ENCODE measurements around the gene DCTN2.

The DCTN2 gene

GRCh38 chr12:57550641-57551549 is 3.9 kb upstream of the DCTN2 start:
- DNase-seq (ENCODE audit: low read depth in 4 of 4, low spot score in 1 of 4): no peak

GRCh38 chr12:57549909-57550640 is 3.1 kb upstream of the DCTN2 start, which contains the start of gene KIF5A:
Gene KIF5A, plus strand, starts transcription at chr12:57550044. Its CDS starts 228 bp downstream, at chr12:57550272.
- peak in 3 of 4 experiments; percentile 23 to 42 (median 26) for DNase-seq (ENCODE audit: low read depth in 4 of 4, low spot score in 1 of 4)

GRCh38 chr12:57549203-57549908 is 2.4 kb upstream of the DCTN2 start:
- no peak for DNase-seq (ENCODE audit: low read depth in 4 of 4, low spot score in 1 of 4)

- no peak for DNase-seq (ENCODE audit: low read depth in 4 of 4, low spot score in 1 of 4)
Observed at GRCh38 chr12:57548488-57548887, 1.5 kb upstream of the DCTN2 start.

GRCh38 chr12:57548013-57548315 is 972 bp upstream of the DCTN2 start:
- DNase-seq (ENCODE audit: low read depth in 4 of 4, low spot score in 1 of 4): no peak

GRCh38 chr12:57547288-57548012 is 458 bp upstream of the DCTN2 start:
- DNase-seq (ENCODE audit: low read depth in 4 of 4, low spot score in 1 of 4): no peak

GRCh38 chr12:57545809-57546437 is 1.1 kb downstream of the DCTN2 start:
- peak in 1 of 4 experiments; percentile 21 for DNase-seq (ENCODE audit: low read depth in 4 of 4, low spot score in 1 of 4)

- no peak for DNase-seq (ENCODE audit: low read depth in 4 of 4, low spot score in 1 of 4)
Observed at GRCh38 chr12:57543581-57543980, 3.4 kb downstream of the DCTN2 start.

- DNase-seq (ENCODE audit: low read depth in 4 of 4, low spot score in 1 of 4): no peak
Observed at GRCh38 chr12:57541717-57542116, 5.3 kb downstream of the DCTN2 start.

- DNase-seq (ENCODE audit: low read depth in 4 of 4, low spot score in 1 of 4): no peak
Observed at GRCh38 chr12:57541001-57541400, 6.0 kb downstream of the DCTN2 start.

GRCh38 chr12:57539134-57539768 is 7.7 kb downstream of the DCTN2 start:
- no peak for DNase-seq (ENCODE audit: low read depth in 4 of 4, low spot score in 1 of 4)

GRCh38 chr12:57536597-57536942 is 10.4 kb downstream of the DCTN2 start:
- no peak for DNase-seq (ENCODE audit: low read depth in 4 of 4, low spot score in 1 of 4)

GRCh38 chr12:57535764-57536596 is 11.0 kb downstream of the DCTN2 start:
- no peak for DNase-seq (ENCODE audit: low read depth in 4 of 4, low spot score in 1 of 4)

GRCh38 chr12:57534991-57535543 is 11.9 kb downstream of the DCTN2 start:
- no peak for DNase-seq (ENCODE audit: low read depth in 4 of 4, low spot score in 1 of 4)

GRCh38 chr12:57534250-57534649 is 12.7 kb downstream of the DCTN2 start:
- no peak for DNase-seq (ENCODE audit: low read depth in 4 of 4, low spot score in 1 of 4)

- no peak for DNase-seq (ENCODE audit: low read depth in 4 of 4, low spot score in 1 of 4)
Observed at GRCh38 chr12:57533108-57533507, 13.9 kb downstream of the DCTN2 start.

GRCh38 chr12:57531836-57532235 is 15.2 kb downstream of the DCTN2 start:
- no peak for DNase-seq (ENCODE audit: low read depth in 4 of 4, low spot score in 1 of 4)

- DNase-seq (ENCODE audit: low read depth in 4 of 4, low spot score in 1 of 4): no peak
Observed at GRCh38 chr12:57530396-57531142, 16.4 kb downstream of the DCTN2 start.
